HuH-7.5 (cell line): ENCODE data around the gene MED19.
"Not testable (repeated sequence)": the region's sequence is repeated elsewhere in the genome, so short reads cannot be mapped to it uniquely, and the experiment has no call there.

ENCODE experiments used
- DNase-seq: peaks from one replicate; pipeline ENCODE4 v3.0.0; 2011; ENCODE audit warnings: low spot score

Gene MED19

GRCh38 chr11:57711414-57712255 is at the start of gene MED19:
Gene MED19, minus strand, starts transcription at chr11:57712215. Its CDS starts 36 bp downstream, at chr11:57712179.
- peak; percentile 97 for DNase-seq

- DNase-seq = no peak
These were observed 46.2 kb upstream of the MED19 start for GRCh38 chr11:57758174-57758573.

GRCh38 chr11:57752954-57753353 is 40.9 kb upstream of the MED19 start:
- no peak for DNase-seq

- peak; percentile 90 for DNase-seq
These were observed 39.8 kb upstream of the MED19 start, which contains the start of gene BTBD18 for GRCh38 chr11:57751676-57752253. Gene BTBD18, minus strand, starts transcription at chr11:57751819. Its CDS starts 631 bp downstream, at chr11:57751188.

GRCh38 chr11:57751176-57751575 is 39.2 kb upstream of the MED19 start:
- DNase-seq = no peak

- no peak for DNase-seq
These were observed 34.9 kb upstream of the MED19 start for GRCh38 chr11:57746920-57747319.

GRCh38 chr11:57745206-57745605 is 33.2 kb upstream of the MED19 start:
- DNase-seq = no peak

DNA sequence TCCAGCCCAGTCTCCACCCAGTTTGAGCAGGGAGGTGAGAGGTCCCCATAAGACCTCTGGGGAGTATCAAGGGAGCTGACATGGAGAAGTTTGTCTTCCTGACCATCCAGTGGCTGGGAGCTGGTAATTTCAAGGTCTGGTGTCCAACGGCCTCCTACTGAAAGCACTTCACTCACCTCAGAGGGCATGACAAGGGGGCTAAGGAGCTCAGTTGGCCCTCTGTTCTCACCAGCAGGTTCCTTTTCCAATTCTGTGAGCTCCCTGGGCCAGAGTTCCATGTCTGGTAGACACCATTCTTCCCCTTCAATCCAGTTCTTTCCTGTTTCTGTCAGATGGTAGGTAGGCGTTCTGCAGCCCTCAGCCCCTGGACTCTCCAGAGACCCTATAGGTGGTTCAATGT is 32.3 kb upstream of the MED19 start:
- DNase-seq = no peak

- no peak for DNase-seq
These were observed 30.1 kb upstream of the MED19 start for GRCh38 chr11:57742087-57742452.

- peak; percentile 99 for DNase-seq
These were observed 29.4 kb upstream of the MED19 start, which contains the start of gene SELENOH for GRCh38 chr11:57741132-57742086. Gene SELENOH, plus strand, starts transcription at chr11:57741491. Its CDS starts 105 bp downstream, at chr11:57741596.

- DNase-seq = no peak
These were observed 23.7 kb upstream of the MED19 start for GRCh38 chr11:57735619-57736298.

GRCh38 chr11:57732661-57733060 is 20.6 kb upstream of the MED19 start:
- no peak for DNase-seq

DNA sequence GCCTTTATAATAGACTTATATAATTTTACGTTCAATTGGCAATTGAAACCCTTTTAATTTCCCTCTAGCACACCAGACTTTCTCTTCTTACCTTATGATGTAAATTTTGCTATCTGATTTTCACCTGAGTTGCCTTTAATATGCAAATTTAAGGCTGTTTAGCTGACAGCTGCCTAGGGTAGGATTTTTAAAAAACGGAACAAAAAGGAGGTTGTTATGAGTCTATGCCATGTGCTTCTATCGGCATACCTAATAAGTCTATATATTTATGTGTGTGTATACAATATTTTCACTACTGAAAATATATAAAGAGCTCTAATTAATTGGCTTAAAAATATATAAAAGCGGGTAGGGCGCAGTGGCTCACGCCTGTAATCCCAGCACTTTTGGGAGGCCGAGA is 17.5 kb upstream of the MED19 start:
- DNase-seq = no peak

- DNase-seq = no peak
These were observed 16.8 kb upstream of the MED19 start for GRCh38 chr11:57728829-57729228.

DNA sequence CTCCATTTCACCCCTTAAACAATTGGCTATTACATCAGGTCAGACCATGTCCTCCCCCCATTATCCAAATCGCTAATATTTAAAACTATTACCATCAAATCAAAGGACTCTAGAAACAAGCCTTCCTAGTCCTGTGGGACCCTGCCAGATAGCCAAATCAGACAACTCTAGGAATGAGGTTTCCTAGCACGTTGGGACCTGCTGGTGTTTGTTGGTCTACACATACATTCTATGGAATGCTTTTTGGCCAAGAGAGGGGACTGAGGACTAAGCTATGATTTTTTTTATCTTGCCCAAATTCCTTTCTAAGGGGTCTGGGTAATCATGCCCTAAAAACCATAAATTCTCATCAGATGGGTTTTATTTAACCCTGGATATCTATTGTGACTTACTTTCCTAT is 15.2 kb upstream of the MED19 start:
- DNase-seq = no peak

DNA sequence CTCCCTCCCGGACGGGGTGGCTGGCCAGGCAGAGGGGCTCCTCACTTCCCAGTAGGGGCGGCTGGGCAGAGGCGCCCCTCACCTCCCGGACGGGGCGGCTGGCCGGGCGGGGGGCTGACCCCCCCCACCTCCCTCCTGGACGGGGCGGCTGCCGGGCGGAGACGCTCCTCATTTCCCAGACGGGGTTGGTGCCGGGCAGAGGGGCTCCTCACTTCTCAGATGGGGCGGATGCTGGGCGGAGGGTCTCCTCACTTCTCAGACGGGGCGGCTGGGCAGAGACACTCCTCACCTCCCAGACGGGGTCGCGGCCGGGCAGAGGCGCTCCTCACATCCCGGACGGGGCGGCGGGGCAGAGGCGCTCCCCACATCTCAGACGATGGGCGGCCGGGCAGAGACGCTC is 4.7 kb upstream of the MED19 start:
- DNase-seq = not testable (repeated sequence)

DNA sequence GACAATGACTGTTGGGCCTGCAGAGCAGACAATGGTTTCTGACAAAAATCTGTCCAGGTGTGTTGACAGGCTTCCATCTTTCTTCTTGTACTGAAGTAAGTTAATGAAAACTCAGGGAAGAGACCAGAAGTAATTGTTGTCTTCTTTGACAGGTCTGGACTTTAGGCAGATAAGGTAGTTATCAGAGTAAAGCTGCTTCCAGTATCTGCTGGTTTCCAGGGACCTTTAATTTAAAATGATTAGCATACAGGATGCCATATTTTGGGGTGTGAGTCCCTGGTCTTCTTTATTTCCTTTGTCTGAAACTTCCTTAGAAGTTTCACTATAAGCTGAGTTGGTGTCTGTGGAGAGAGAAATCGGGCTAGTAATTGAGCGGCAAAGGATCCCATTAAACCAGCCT is 1.8 kb upstream of the MED19 start:
- no peak for DNase-seq

GRCh38 chr11:57712256-57713150 is 488 bp upstream of the MED19 start, which contains the start of gene TMX2:
Gene TMX2, plus strand, starts transcription at chr11:57712593. Its CDS starts 26 bp downstream, at chr11:57712619.
- peak; percentile 99 for DNase-seq

GRCh38 chr11:57709802-57710367 is 2.1 kb downstream of the MED19 start:
- DNase-seq = no peak

GRCh38 chr11:57705432-57705831 is 6.6 kb downstream of the MED19 start:
- not testable (repeated sequence) for DNase-seq
